ENCODE data around the gene CD109. TPM values are rescaled to one million over a fixed set of nuclear protein-coding genes. Genes with fewer than 3 reads are reported as not detected.
A peak's percentile ranks its signal among the peaks of the same experiment; 100 is the strongest.

CD109 gene
- total and polyA plus RNA-seq, 2 of the 8 experiments (the other 6 are each of a cell fraction or from before 2014, with no cell fraction given): 1.4 to 5.3 TPM

- Histone ChIP-seq H3K79me2 (ENCODE audit: control insufficient read depth in 1 of 2, insufficient read depth in 2 of 2, low read length in 2 of 2) (no peaks in the 10 kb centered on the region), H3K4me3 (ENCODE audit: extremely low read depth in 1 of 4, insufficient read depth in 2 of 4, low read depth in 3 of 4, low read length in 4 of 4) (peak within 1 kb of the TSS; percentile 63 to 99 (median 86)), H2AFZ (ENCODE audit: low read length) (peak within 1 kb of the TSS; percentile 91), H3K56ac (replicated peaks; ENCODE audit: insufficient read length, low read depth, low read length) (peak within 1 kb of the TSS; percentile 84), H3K36me3 (ENCODE audit: control insufficient read depth in 2 of 4, insufficient read depth in 4 of 4, low read length in 3 of 4) (no peaks in the 10 kb centered on the region), H3K18ac (ENCODE audit: extremely low read depth, low read length) (peak within 1 kb of the TSS; percentile 68; the same call in 1 of the 2 replicates), H4K8ac (ENCODE audit: extremely low read depth, insufficient read depth, low read length) (peak within 1 kb of the TSS; percentile 97), H3K14ac (ENCODE audit: insufficient read length) (no peak within 1 kb of the TSS), H2BK20ac (ENCODE audit: low read length) (no peak within 1 kb of the TSS), H2BK15ac (ENCODE audit: low read length) (no peak within 1 kb of the TSS), H3K27ac (ENCODE audit: low read depth, low read length) (peak within 1 kb of the TSS; percentile 71; the same call in 1 of the 2 replicates), H3K4me1 (replicated peaks in 1 of 4; ENCODE audit: control insufficient read depth in 3 of 4, insufficient read depth in 4 of 4, low read length in 3 of 4) (peaks cover 0 to 9% (median 5%) of the 10 kb centered on the region in 4 experiments; a peak in 3 of 7 replicates), H3K4ac (replicated peaks; ENCODE audit: insufficient read length, low read depth, low read length) (no peak within 1 kb of the TSS), H4K5ac (ENCODE audit: insufficient read length, low read depth, low read length) (peak within 1 kb of the TSS; percentile 93), H3K9ac (replicated peaks in 1 of 4; ENCODE audit: extremely low read depth in 1 of 4, low read depth in 3 of 4, low read length in 3 of 4) (peak within 1 kb of the TSS; percentile 57 to 76 (median 71)), H2AK5ac (ENCODE audit: low read depth, low read length) (peak within 1 kb of the TSS; percentile 65; the same call in 1 of the 2 replicates), H3K4me2 (ENCODE audit: insufficient read depth in 1 of 2, low read depth in 2 of 2, low read length in 2 of 2) (peak within 1 kb of the TSS; percentile 83 to 96), H2BK5ac (ENCODE audit: low read depth, low read length) (peak within 1 kb of the TSS; percentile 76; the same call in 1 of the 2 replicates), H3K27me3 (replicated peaks in 1 of 4; ENCODE audit: control insufficient read depth in 3 of 4, extremely low read depth in 1 of 4, insufficient read depth in 3 of 4, low read length in 3 of 4) (no peaks in the 10 kb centered on the region), H2BK12ac (ENCODE audit: low read depth, low read length) (no peak within 1 kb of the TSS), H2BK120ac (replicated peaks; ENCODE audit: low read depth, low read length) (no peak within 1 kb of the TSS), H3K9me3 (ENCODE audit: insufficient read depth in 2 of 2, low read depth in 1 of 2, low read length in 1 of 2) (no peaks in the 10 kb centered on the region), H4K91ac (replicated peaks; ENCODE audit: insufficient read length, low read length) (peak within 1 kb of the TSS; percentile 80), H3K79me1 (ENCODE audit: low read depth, low read length) (no peaks in the 10 kb centered on the region), H3K23me2 (ENCODE audit: low read depth, low read length) (0 out of 2 replicates have a peak, but pooled peaks cover 4% of the 10 kb centered on the region), H4K20me1 (replicated peaks in 1 of 2; ENCODE audit: control insufficient read depth in 1 of 2, insufficient read depth in 2 of 2, low read length in 2 of 2) (no peaks in the 10 kb centered on the region), H3K23ac (ENCODE audit: insufficient read length) (no peak within 1 kb of the TSS)
- ChIA-PET POLR2A (ENCODE audit: partially characterized antibody) (interaction anchor here (0.7 to 3.7 kb wide), 22 partner anchors 8 to 304 kb away, joined by 3 to 196 read pairs (median 4); partner anchors contain the start of genes EEF1A1 and MTO1), CTCF (ENCODE audit: partially characterized antibody) (interaction anchor here (0.9 to 1.8 kb wide), 12 partner anchors 10 to 201 kb away, joined by 3 to 14 read pairs (median 4); partner anchors contain the start of gene CGAS)
- FAIRE-seq (no peak), DNase-seq (ENCODE audit: low read depth in 1 of 2, low spot score in 2 of 2) (peak; percentile 87 to 94)
- WGBS, 2 experiments (ENCODE audit: extremely low coverage in 1 of 2, insufficient coverage in 1 of 2, insufficient read length in 1 of 2, insufficient replicate concordance in 2 of 2, low coverage in 1 of 2, low lambda C conversion rate in 2 of 2, missing lambda C conversion rate in 1 of 2): 1% methylated on average over 66 of the region's 90 CpGs; no CpG with 5 or more reads in 1 of the 2 experiments
Measured at GRCh38 chr6:73653571-73654424, 42.2 kb upstream of the CD109 start, which contains the start of gene SLC17A5. TSS of gene SLC17A5 (minus strand) at chr6:73653992. CDS start at chr6:73653886, 106 bp downstream.

Measured in H1 (cell line).